ENCODE results near the gene GABRB1. TPM values are rescaled to one million over a fixed set of nuclear protein-coding genes. Genes with fewer than 3 reads are reported as not detected.

The GABRB1 gene
- total and polyA plus RNA-seq, 2 of the 8 experiments (the other 6 are each of a cell fraction or from before 2014, with no cell fraction given): 0.22 to 0.38 TPM

DNA sequence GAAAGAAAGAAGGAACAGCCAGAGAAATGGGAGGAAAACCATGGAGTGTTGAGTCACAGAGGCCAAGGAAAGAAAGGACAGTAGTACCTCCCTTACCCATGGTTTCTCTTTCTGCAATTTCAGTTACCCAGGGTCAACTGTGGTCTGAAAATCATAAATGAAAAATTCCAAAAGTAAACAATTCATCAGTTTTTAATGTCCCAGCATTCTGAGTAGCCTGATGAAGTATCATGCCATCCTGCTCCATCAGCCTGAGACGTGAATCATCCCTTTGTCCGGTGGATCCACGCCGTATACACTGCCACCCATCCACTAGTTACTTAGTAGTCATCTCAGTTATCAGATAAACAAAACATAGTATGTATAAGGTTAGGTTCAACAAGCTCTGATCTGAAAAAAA lies 318.0 kb downstream of the GABRB1 start:
- no peak overlapping the region for H2AK5ac ChIP-seq (ENCODE audit: low read depth, low read length)
- no peak for DNase-seq (ENCODE audit: low read depth in 1 of 2, low spot score in 2 of 2)
- no peak overlapping the region for H3K14ac ChIP-seq (ENCODE audit: insufficient read length)
- no peaks in the 10 kb centered on the region for H3K9me3 ChIP-seq (ENCODE audit: insufficient read depth in 2 of 2, low read depth in 1 of 2, low read length in 1 of 2)
- WGBS, 2 experiments (ENCODE audit: extremely low coverage in 1 of 2, insufficient coverage in 1 of 2, insufficient read length in 1 of 2, insufficient replicate concordance in 2 of 2, low coverage in 1 of 2, low lambda C conversion rate in 2 of 2, missing lambda C conversion rate in 1 of 2): 93% methylated on average over 4 of the region's 4 CpGs; no CpG with 5 or more reads in 1 of the 2 experiments
- no peak overlapping the region for H2BK120ac ChIP-seq (replicated peaks; ENCODE audit: low read depth, low read length)
- no peaks in the 10 kb centered on the region for H3K27me3 ChIP-seq (replicated peaks in 1 of 4; ENCODE audit: control insufficient read depth in 3 of 4, extremely low read depth in 1 of 4, insufficient read depth in 3 of 4, low read length in 3 of 4)
- no peak overlapping the region for H2BK15ac ChIP-seq (ENCODE audit: low read length)
- H3K4me3 ChIP-seq (ENCODE audit: extremely low read depth in 1 of 4, insufficient read depth in 2 of 4, low read depth in 3 of 4, low read length in 4 of 4): no peak overlapping the region
- H2BK20ac ChIP-seq (ENCODE audit: low read length): no peak overlapping the region
- H3K4me1 ChIP-seq (replicated peaks in 1 of 4; ENCODE audit: control insufficient read depth in 3 of 4, insufficient read depth in 4 of 4, low read length in 3 of 4): no peaks in the 10 kb centered on the region
- no peaks in the 10 kb centered on the region for H3K79me1 ChIP-seq (ENCODE audit: low read depth, low read length)
- no peaks in the 10 kb centered on the region for H3K36me3 ChIP-seq (ENCODE audit: control insufficient read depth in 2 of 4, insufficient read depth in 4 of 4, low read length in 3 of 4)
- H3K27ac ChIP-seq (ENCODE audit: low read depth, low read length): no peak overlapping the region
- no peaks in the 10 kb centered on the region; the same call in 1 of the 2 replicates for H3K23me2 ChIP-seq (ENCODE audit: low read depth, low read length)
- H3K23ac ChIP-seq (ENCODE audit: insufficient read length): no peak overlapping the region
- no peak overlapping the region for H3K4me2 ChIP-seq (ENCODE audit: insufficient read depth in 1 of 2, low read depth in 2 of 2, low read length in 2 of 2)
- H2BK12ac ChIP-seq (ENCODE audit: low read depth, low read length): no peak overlapping the region
- no peak overlapping the region for H3K18ac ChIP-seq (ENCODE audit: extremely low read depth, low read length)
- no peak overlapping the region for H4K8ac ChIP-seq (ENCODE audit: extremely low read depth, insufficient read depth, low read length)
- no peak overlapping the region for H4K5ac ChIP-seq (ENCODE audit: insufficient read length, low read depth, low read length)
- H3K79me2 ChIP-seq (ENCODE audit: control insufficient read depth in 1 of 2, insufficient read depth in 2 of 2, low read length in 2 of 2): no peaks in the 10 kb centered on the region
- no peak for FAIRE-seq
- ChIA-PET CTCF (ENCODE audit: partially characterized antibody) (no interaction called here), POLR2A (ENCODE audit: partially characterized antibody) (no interaction called here)
- H3K4ac ChIP-seq (replicated peaks; ENCODE audit: insufficient read length, low read depth, low read length): no peak overlapping the region
- H2BK5ac ChIP-seq (ENCODE audit: low read depth, low read length): no peak overlapping the region
- H4K20me1 ChIP-seq (replicated peaks in 1 of 2; ENCODE audit: control insufficient read depth in 1 of 2, insufficient read depth in 2 of 2, low read length in 2 of 2): no peaks in the 10 kb centered on the region
- H3K56ac ChIP-seq (replicated peaks; ENCODE audit: insufficient read length, low read depth, low read length): no peak overlapping the region
- no peak overlapping the region for H2AFZ ChIP-seq (ENCODE audit: low read length)
- TF ChIP-seq CREB1 (IDR thresholded peaks at IDR 0.05): no peak
- H4K91ac ChIP-seq (replicated peaks; ENCODE audit: insufficient read length, low read length): no peak overlapping the region
- H3K9ac ChIP-seq (replicated peaks in 1 of 4; ENCODE audit: extremely low read depth in 1 of 4, low read depth in 3 of 4, low read length in 3 of 4): no peak overlapping the region

Data from H1 (cell line).